ENCODE measurements around the gene FOXA1. TPM values are rescaled to one million over a fixed set of nuclear protein-coding genes. Genes with fewer than 3 reads are reported as not detected.

FOXA1 gene
- total and polyA plus RNA-seq, 2 of the 8 experiments (the other 6 are each of a cell fraction or from before 2014, with no cell fraction given): 0.08 to 0.20 TPM

GRCh38 chr14:37589715-37590427, 5.2 kb downstream of the FOXA1 start (continued):
- TF ChIP-seq RBBP5 (IDR thresholded peaks at IDR 0.05; ENCODE audit: borderline replicate concordance, low read depth, low read length): no peak
- TF ChIP-seq JUND (IDR thresholded peaks at IDR 0.05; ENCODE audit: low read length): no peak
- TF ChIP-seq CTCF (IDR thresholded peaks at IDR 0.05; ENCODE audit: control extremely low read depth in 1 of 3, insufficient read depth in 1 of 3, low read depth in 1 of 3, low read length in 3 of 3): no peak
- TF ChIP-seq, protein P1, sequence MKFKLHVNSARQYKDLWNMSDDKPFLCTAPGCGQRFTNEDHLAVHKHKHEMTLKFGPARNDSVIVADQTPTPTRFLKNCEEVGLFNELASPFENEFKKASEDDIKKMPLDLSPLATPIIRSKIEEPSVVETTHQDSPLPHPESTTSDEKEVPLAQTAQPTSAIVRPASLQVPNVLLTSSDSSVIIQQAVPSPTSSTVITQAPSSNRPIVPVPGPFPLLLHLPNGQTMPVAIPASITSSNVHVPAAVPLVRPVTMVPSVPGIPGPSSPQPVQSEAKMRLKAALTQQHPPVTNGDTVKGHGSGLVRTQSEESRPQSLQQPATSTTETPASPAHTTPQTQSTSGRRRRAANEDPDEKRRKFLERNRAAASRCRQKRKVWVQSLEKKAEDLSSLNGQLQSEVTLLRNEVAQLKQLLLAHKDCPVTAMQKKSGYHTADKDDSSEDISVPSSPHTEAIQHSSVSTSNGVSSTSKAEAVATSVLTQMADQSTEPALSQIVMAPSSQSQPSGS (IDR thresholded peaks at IDR 0.05; ENCODE audit: low read length): no peak
- no peak for TF ChIP-seq MAX (IDR thresholded peaks at IDR 0.05)
- no peak for TF ChIP-seq KDM4A (IDR thresholded peaks at IDR 0.05; ENCODE audit: low read depth, low read length, severe bottlenecking)
- no peak for TF ChIP-seq CTBP2 (IDR thresholded peaks at IDR 0.05; ENCODE audit: borderline replicate concordance, insufficient read depth, insufficient read length, low read length)
